HepG2 (cell line): Measurements from ENCODE around the gene MRO. TPM values are rescaled to one million over a fixed set of nuclear protein-coding genes. Genes with fewer than 3 reads are reported as not detected.
"Not testable (repeated sequence)": the region's sequence is repeated elsewhere in the genome, so short reads cannot be mapped to it uniquely, and the experiment has no call there.

ENCODE experiments used
- ATAC-seq: fragments of 200-7000 bp; cut with Tn5 transposase; 3 replicates; pipeline ENCODE4 v1.9.1; 2020; ENCODE audit warnings: mild to moderate bottlenecking, moderate library complexity
- BruUV-seq: library from RNA; stranded (reverse); fragments of 400-500 nt; replicated peaks from 2 replicates; lab custom pipeline; 2021; lab: Mats Ljungman, UMichigan
- CTCF ChIA-PET: fragments of 300-600 bp; formaldehyde crosslinking; extraction: SDS; loops from one replicate; lab custom pipeline; 2021; ENCODE audit warnings: low total read pairs, inconsistent platforms, low intra/inter-chr PET ratio; lab: Yijun Ruan, JAX
- POLR2A ChIA-PET: fragments of 350-600 bp; sonication (Branson Sonifier 250); formaldehyde crosslinking; loops from one replicate; lab custom pipeline; 2020; ENCODE audit warnings: antibody characterized with exemption, inconsistent platforms; lab: Yijun Ruan, JAX
- DNase-seq: peaks from one replicate; pipeline ENCODE4 v3.0.0-alpha.2; 2015; ENCODE audit warnings: low spot score
- FAIRE-seq: peaks from 3 replicates; lab custom pipeline; 2011; peaks lifted over from hg19 to GRCh38; lab: Jason Lieb, UNC
- H2AFZ ChIP-seq: one replicate; pipeline ENCODE4 v1.6.1; 2011; ENCODE audit warnings: low read length, inconsistent platforms
- H3K27ac ChIP-seq: fragments of 300-600 bp; 3 replicates; pipeline ENCODE4 v1.8.0; 2011; ENCODE audit warnings: mixed run types, mild to moderate bottlenecking, mixed read lengths, low read length, inconsistent platforms; ENCODE audit not compliant: insufficient read depth; ENCODE audit errors: extremely low read length
- H3K27me3 ChIP-seq, 2 experiments: fragments of 200-600 bp in 1 of 2; 2 replicates in 1 of 2; 3 replicates in 1 of 2; pipeline versions ENCODE4 v1.6.0 to v1.8.0; 2011; ENCODE audit warnings: low read length in 2 of 2, mild to moderate bottlenecking in 2 of 2, moderate library complexity in 2 of 2, inconsistent platforms in 1 of 2; ENCODE audit not compliant: insufficient read depth in 2 of 2, control insufficient read depth in 1 of 2
- H3K36me3 ChIP-seq, 2 experiments: fragments of 200-600 bp in 1 of 2; replicated peaks in 1 of 2; 2 replicates in 1 of 2; 3 replicates in 1 of 2; pipeline versions ENCODE4 v1.5.1 to v1.8.0; 2011; ENCODE audit warnings: low read length in 2 of 2, inconsistent platforms in 1 of 2; ENCODE audit not compliant: insufficient read depth in 2 of 2, control insufficient read depth in 1 of 2
- H3K4me1 ChIP-seq: 2 replicates; pipeline ENCODE4 v1.5.1; 2012; ENCODE audit warnings: low read length, inconsistent platforms; ENCODE audit not compliant: insufficient read depth
- H3K4me2 ChIP-seq: 2 replicates; pipeline ENCODE4 v1.6.0; 2011; ENCODE audit warnings: low read depth, low read length, inconsistent platforms
- H3K4me3 ChIP-seq, 3 experiments: fragments of 200-600 bp in 1 of 3; sonication (generic), shearing (Covaris generic) in 1 of 3; replicated peaks in 1 of 3; 2 replicates each; pipeline ENCODE4 v1.5.1; 2011 to 2016; ENCODE audit warnings: low read length in 3 of 3, inconsistent platforms in 2 of 3, low read depth in 2 of 3, mild to moderate bottlenecking in 2 of 3, control low read depth in 1 of 3, mixed read lengths in 1 of 3; ENCODE audit not compliant: insufficient read depth in 1 of 3
- H3K79me2 ChIP-seq: one replicate; pipeline ENCODE4 v1.6.1; 2011; ENCODE audit warnings: low read length, inconsistent platforms; ENCODE audit not compliant: insufficient read depth
- H3K9ac ChIP-seq: 2 replicates; pipeline ENCODE4 v1.6.0; 2011; ENCODE audit warnings: mild to moderate bottlenecking, low read depth, low read length, inconsistent platforms; ENCODE audit not compliant: insufficient read depth
- H3K9me3 ChIP-seq: 2 replicates; pipeline ENCODE4 v1.5.1; 2012; ENCODE audit warnings: mild to moderate bottlenecking, low read length
- H4K20me1 ChIP-seq: 2 replicates; pipeline ENCODE4 v1.6.0; 2011; ENCODE audit warnings: inconsistent platforms, mild to moderate bottlenecking, low read length, moderate library complexity; ENCODE audit not compliant: insufficient read depth
- ASH2L ChIP-seq: fragments of 300-600, 200-600 bp; sonication (generic); IDR thresholded peaks from 2 replicates; pipeline ENCODE4 v1.7.0; 2017; ENCODE audit warnings: low read depth, mild to moderate bottlenecking, moderate library complexity, mixed read lengths, low read length; ENCODE audit not compliant: insufficient read length
- RAD21 ChIP-seq: fragments of 450-650 bp; formaldehyde crosslinking; IDR thresholded peaks from 2 replicates; pipeline ENCODE4 v1.5.0; 2020; ENCODE audit warnings: mild to moderate bottlenecking
- REST ChIP-seq, 2 experiments: IDR thresholded peaks; 2 replicates each; pipeline ENCODE4 v1.6.1; 2011 to 2012; ENCODE audit warnings: low read length in 2 of 2, borderline replicate concordance in 1 of 2, low read depth in 1 of 2, mild to moderate bottlenecking in 1 of 2, moderate library complexity in 1 of 2
- YEATS2 ChIP-seq: sonication (generic); formaldehyde crosslinking; IDR thresholded peaks from 2 replicates; pipeline ENCODE4 v1.4.0; 2020; ENCODE audit warnings: missing genetic modification reagents, borderline replicate concordance
- ZFYVE20 ChIP-seq: sonication (generic); formaldehyde crosslinking; IDR thresholded peaks from 2 replicates; pipeline ENCODE4 v1.8.0; 2023; ENCODE audit warnings: low read depth, mild to moderate bottlenecking, moderate library complexity, missing genetic modification reagents, borderline replicate concordance
- ZNF256 ChIP-seq: sonication (generic); formaldehyde crosslinking; conservative IDR thresholded peaks from 2 replicates; pipeline ENCODE4 v1.4.0; 2020; ENCODE audit warnings: missing genetic modification reagents
- ZNF337 ChIP-seq: sonication (generic); formaldehyde crosslinking; IDR thresholded peaks from 2 replicates; pipeline ENCODE4 v1.5.1; 2020; ENCODE audit warnings: missing genetic modification reagents, low read depth, mild to moderate bottlenecking, borderline replicate concordance
- ZNF414 ChIP-seq: sonication (generic); formaldehyde crosslinking; IDR thresholded peaks from 2 replicates; pipeline ENCODE4 v1.5.0; 2020; ENCODE audit warnings: missing genetic modification reagents
- ZNF678 ChIP-seq: sonication (generic); formaldehyde crosslinking; IDR thresholded peaks from 2 replicates; pipeline ENCODE4 v1.4.0; 2020; ENCODE audit warnings: mild to moderate bottlenecking, missing genetic modification reagents
- ZNF788 ChIP-seq: sonication (generic); formaldehyde crosslinking; IDR thresholded peaks from 2 replicates; pipeline ENCODE4 v1.5.0; 2020; ENCODE audit warnings: mild to moderate bottlenecking, missing genetic modification reagents, borderline replicate concordance
- WGBS: methylation state at CpG from one replicate; pipeline ENCODE4 v1.1.6; 2017; ENCODE audit warnings: low lambda C conversion rate; 5-methylcytosine and 5-hydroxymethylcytosine counted together
- in situ Hi-C: cut with HindIII; loops from 2 replicates; pipeline ENCODE4 v1.10.0; 2017; ENCODE audit warnings: low pct_unique_long_range_greater_than_20kb; ENCODE audit not compliant: extremely low pct_ligation_motif_present
- intact Hi-C: fragments of 100-400 bp; cut with micrococcal nuclease; formaldehyde crosslinking; loops from one replicate; pipeline ENCODE4 v1.10.0; 2022; ENCODE audit not compliant: unreplicated experiment
- polyA plus RNA-seq, 8 experiments: library from polyadenylated mRNA; depleted of rRNA in 3 of 8; stranded (reverse) in 7 of 8; unstranded in 1 of 8; fragments of >200 nt; fragmentation: Illumina TruSeq in 4 of 8; extraction: Trizol in 4 of 8; gene quantifications; 2 replicates each; pipeline versions ENCODE4 v1.2.1 to v1.2.3, GENCODE V29; 2011 to 2016; ENCODE audit warnings: low read depth in 4 of 8, missing spikeins in 1 of 8, mixed read lengths in 1 of 8; ENCODE audit not compliant: insufficient read depth in 1 of 8
- total RNA-seq, 5 experiments: library from RNA; depleted of rRNA; stranded (reverse); fragments of >200 nt; fragmentation: Illumina TruSeq; extraction: Trizol; gene quantifications; 2 replicates each; pipeline ENCODE4 v1.2.3, GENCODE V29; 2016; ENCODE audit warnings: low read depth in 1 of 5

The MRO gene
- total and polyA plus RNA-seq, 2 of the 13 experiments (the other 11 are each of a cell fraction or from before 2014, with no cell fraction given): not detected

- 24% methylated on average over 3 of the region's 3 CpGs for WGBS
- BruUV-seq: no TSS peak
Measured at GRCh38 chr18:50783553-50783952, 36.3 kb downstream of the MRO start.

GRCh38 chr18:50779021-50779420, 40.8 kb downstream of the MRO start:
- CTCF ChIA-PET: not testable (repeated sequence)

More at GRCh38 chr18:50783553-50783952, 36.3 kb downstream of the MRO start:
- no peak overlapping the region for H2AFZ ChIP-seq
- H3K27me3 ChIP-seq: peaks cover 0 to 1% of the 10 kb centered on the region in 2 experiments; a peak in 1 of 5 replicates
- H3K4me2 ChIP-seq: no peak overlapping the region
- intact Hi-C loops (loop anchor here (5.0 kb wide), 1 partner anchor 136 kb away; no protein-coding TSS in a partner anchor), in situ Hi-C loops (loop anchor here (10.0 kb wide), 1 partner anchor 269 kb away; no protein-coding TSS in a partner anchor)
- TF ChIP-seq ZNF678 (CRISPR knock-in tag) (no peak), REST (IDR thresholded peaks at IDR 0.05; ENCODE audit: borderline replicate concordance in 1 of 2, low read depth in 1 of 2, low read length in 2 of 2) (no peak), RAD21 (CRISPR knock-in tag) (no peak), ZNF256 (CRISPR knock-in tag) (no peak), YEATS2 (CRISPR knock-in tag) (no peak), ASH2L (no peak), ZFYVE20 (CRISPR knock-in tag) (no peak), ZNF414 (CRISPR knock-in tag) (no peak), ZNF788 (CRISPR knock-in tag) (no peak), ZNF337 (no peak)
- no peaks in the 10 kb centered on the region for H3K79me2 ChIP-seq
- no peak overlapping the region for H3K4me3 ChIP-seq
- no peaks in the 10 kb centered on the region for H3K36me3 ChIP-seq
- CTCF ChIA-PET: interaction anchor here (2.6 kb wide), 1 partner anchor 277 kb away, joined by 10 read pairs; no protein-coding TSS in a partner anchor
- ATAC-seq (no peak), FAIRE-seq (no peak), DNase-seq (no peak)
- no peaks in the 10 kb centered on the region for H3K9me3 ChIP-seq
- POLR2A ChIA-PET: no interaction called here
- H3K27ac ChIP-seq: no peak overlapping the region
- no peaks in the 10 kb centered on the region for H3K4me1 ChIP-seq
- H4K20me1 ChIP-seq: no peaks in the 10 kb centered on the region
- no peak overlapping the region for H3K9ac ChIP-seq

More at GRCh38 chr18:50779021-50779420, 40.8 kb downstream of the MRO start:
- FAIRE-seq, H3K9ac ChIP-seq, H3K36me3 ChIP-seq, DNase-seq, H3K4me1 ChIP-seq, ATAC-seq, BruUV-seq, H2AFZ ChIP-seq, H3K27me3 ChIP-seq, in situ Hi-C loops, H3K79me2 ChIP-seq, POLR2A ChIA-PET, intact Hi-C loops, H3K4me2 ChIP-seq, H3K9me3 ChIP-seq, H4K20me1 ChIP-seq, H3K4me3 ChIP-seq, H3K27ac ChIP-seq: not testable (repeated sequence)
- whole genome bisulfite sequencing: 33% methylated on average over 3 of the region's 3 CpGs
